Right lobe of liver (tissue), 4 donors: ENCODE results near the gene PTPRN2.

Source experiments
- CTCF ChIP-seq, 4 donors: fragments of 200-600 bp in 3 of 4; fragments of 450-650 bp in 1 of 4; IDR thresholded peaks; one replicate each; pipeline versions ENCODE4 v1.5.1 to v1.8.0; 2016 to 2022; ENCODE audit warnings: antibody characterized with exemption in 4 of 4, mild to moderate bottlenecking in 2 of 4
- POLR2A ChIP-seq: fragments of 450-650 bp; IDR thresholded peaks from one replicate; pipeline ENCODE4 v1.6.1; 2017; ENCODE audit warnings: antibody characterized with exemption, mild to moderate bottlenecking
- donor health status: DM: no; HTN: no; CAD: no.
- donor health status: DM: no; HTN: no; CAD: no.
- donor health status: DM: no; HTN: yes; CAD: no.

- no peak for TF ChIP-seq CTCF (IDR thresholded peaks at IDR 0.05)
- no peak for TF ChIP-seq POLR2A
These were observed 787.3 kb downstream of the PTPRN2 start for GRCh38 chr7:157800281-157800680.
